Measurements from ENCODE around the gene C9orf153. TPM values are rescaled to one million over a fixed set of nuclear protein-coding genes. Genes with fewer than 3 reads are reported as not detected.

The C9orf153 gene
- total RNA-seq, 3 donors from 2014 or later: 0.35 TPM; not detected in 2

DNA sequence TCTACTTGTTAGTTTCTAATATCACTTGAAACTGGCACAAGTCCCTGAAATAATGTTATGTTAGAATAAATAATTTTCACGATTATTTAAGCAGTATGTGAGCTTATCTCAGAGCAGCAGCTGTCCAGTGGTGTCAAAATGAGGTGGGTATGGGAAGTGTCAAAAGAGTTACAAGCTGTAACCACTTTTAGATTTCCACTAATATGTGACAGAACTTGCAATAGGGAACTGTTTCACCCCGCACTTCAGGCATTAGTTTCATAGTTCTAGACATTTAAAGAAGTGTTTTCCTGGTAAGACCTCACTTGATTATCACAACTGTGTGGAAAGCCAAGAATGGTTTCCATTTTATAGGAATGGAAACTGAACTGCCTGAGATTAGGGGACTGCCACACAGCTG, 25.8 kb upstream of the C9orf153 start:
- DNase-seq (no peak), ATAC-seq (no peak)
- H3K36me3 ChIP-seq (ENCODE audit: low read depth): no peaks in the 10 kb centered on the region
- no peaks in the 10 kb centered on the region for H3K9me3 ChIP-seq
- TF ChIP-seq, protein P1, sequence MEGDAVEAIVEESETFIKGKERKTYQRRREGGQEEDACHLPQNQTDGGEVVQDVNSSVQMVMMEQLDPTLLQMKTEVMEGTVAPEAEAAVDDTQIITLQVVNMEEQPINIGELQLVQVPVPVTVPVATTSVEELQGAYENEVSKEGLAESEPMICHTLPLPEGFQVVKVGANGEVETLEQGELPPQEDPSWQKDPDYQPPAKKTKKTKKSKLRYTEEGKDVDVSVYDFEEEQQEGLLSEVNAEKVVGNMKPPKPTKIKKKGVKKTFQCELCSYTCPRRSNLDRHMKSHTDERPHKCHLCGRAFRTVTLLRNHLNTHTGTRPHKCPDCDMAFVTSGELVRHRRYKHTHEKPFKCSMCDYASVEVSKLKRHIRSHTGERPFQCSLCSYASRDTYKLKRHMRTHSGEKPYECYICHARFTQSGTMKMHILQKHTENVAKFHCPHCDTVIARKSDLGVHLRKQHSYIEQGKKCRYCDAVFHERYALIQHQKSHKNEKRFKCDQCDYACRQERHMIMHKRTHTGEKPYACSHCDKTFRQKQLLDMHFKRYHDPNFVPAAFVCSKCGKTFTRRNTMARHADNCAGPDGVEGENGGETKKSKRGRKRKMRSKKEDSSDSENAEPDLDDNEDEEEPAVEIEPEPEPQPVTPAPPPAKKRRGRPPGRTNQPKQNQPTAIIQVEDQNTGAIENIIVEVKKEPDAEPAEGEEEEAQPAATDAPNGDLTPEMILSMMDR (IDR thresholded peaks at IDR 0.05): no peak
- peaks cover 11% of the 10 kb centered on the region for H3K4me1 ChIP-seq (ENCODE audit: low read depth)
- intact Hi-C loops (cut with DNase I, micrococcal nuclease): no loop called here
- H3K4me3 ChIP-seq: no peak overlapping the region

DNA sequence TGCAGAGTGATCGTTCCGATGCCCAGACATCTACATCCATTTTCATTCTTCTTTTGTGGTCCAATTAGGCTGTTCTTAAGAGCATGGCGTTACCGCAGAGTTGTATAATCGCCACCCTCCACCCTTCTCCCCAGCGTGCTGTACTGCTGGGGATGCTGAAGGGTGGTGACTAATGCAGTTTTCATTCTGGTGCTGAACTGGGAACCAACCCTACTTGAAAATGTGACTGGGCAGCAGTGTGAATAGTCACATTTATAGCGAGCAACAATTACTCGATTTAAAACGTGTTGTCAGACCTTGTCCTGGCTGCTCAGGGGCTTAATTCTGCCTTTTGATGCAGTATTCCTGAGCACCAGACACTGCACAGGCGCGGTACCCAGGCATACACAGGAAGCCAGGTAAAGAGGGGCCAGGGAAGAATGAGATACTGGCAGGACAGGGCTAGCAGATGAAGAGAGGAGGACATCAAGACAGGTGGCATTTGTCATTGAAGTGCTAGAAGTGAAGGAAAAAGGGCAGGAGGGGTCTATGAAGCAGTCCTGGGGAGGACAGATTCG, 23.6 kb upstream of the C9orf153 start:
- peak; percentile 49 for ATAC-seq
- TF ChIP-seq, protein P1 (IDR thresholded peaks at IDR 0.05): no peak
- Histone ChIP-seq H3K9me3 (no peaks in the 10 kb centered on the region), H3K4me3 (peak overlapping the region; percentile 46), H3K36me3 (ENCODE audit: low read depth) (no peaks in the 10 kb centered on the region), H3K4me1 (ENCODE audit: low read depth) (peaks cover 16% of the 10 kb centered on the region)
- intact Hi-C loops (cut with DNase I, micrococcal nuclease): loop anchor here in 1 of 2 donors (5.0 kb wide), 1 partner anchor 81 kb away; no protein-coding TSS in a partner anchor
- peak in 1 of 3 donors; percentile 14 for DNase-seq

DNA sequence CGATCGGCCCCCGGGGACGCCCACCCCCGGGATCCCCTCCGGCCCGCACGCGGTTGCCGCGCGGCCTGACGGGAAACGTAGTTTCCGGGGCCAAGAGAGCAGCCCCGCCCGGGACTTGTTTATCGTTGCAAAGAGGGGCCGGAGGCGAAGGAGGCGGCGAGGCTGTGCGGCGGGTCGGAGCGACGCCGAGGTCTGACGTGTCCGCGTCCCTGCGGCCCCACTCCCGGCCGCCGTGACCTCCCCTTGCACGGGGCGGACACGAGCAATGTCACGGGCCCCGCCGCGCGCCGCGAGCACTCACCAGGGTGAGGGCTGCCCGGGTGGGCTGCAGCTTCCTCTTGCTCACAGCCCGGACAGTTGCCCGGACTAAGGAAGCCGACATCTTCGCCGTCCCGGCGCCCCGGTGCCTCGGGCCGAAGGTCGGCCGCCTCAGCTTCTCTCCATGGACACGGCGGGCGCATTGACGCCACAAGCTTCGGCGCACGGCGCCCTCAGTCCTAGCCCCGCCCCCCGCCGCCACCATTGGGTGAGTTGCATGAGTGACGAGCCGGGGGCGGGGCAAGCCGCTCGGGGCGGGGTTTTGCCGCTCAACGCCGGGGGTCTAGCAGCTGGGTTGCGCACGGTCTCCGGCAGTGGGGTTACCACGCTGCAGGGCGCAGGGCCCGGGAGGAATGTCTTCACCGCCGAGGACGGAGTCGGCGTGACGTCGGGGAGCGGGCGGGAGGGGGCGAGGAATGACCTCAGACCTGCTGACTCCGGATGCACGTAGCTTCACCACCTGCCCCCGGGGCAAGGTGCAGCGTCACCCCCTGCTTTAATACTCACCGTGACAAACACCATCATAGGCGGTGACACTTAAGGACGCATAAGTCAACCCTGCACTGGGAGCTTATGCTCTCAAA, 22.9 kb upstream of the C9orf153 start, which contains the start of gene ISCA1:
ISCA1 (minus strand) TSS at position 462 of the 902 bp plus-strand sequence; CDS start at position 382, 80 bp downstream.
- TF ChIP-seq, protein P1 (IDR thresholded peaks at IDR 0.05): no peak
- Histone ChIP-seq H3K9me3 (no peaks in the 10 kb centered on the region), H3K4me3 (peak within 1 kb of the TSS; percentile 46), H3K36me3 (ENCODE audit: low read depth) (no peaks in the 10 kb centered on the region), H3K4me1 (ENCODE audit: low read depth) (peaks cover 16% of the 10 kb centered on the region)
- DNase-seq: peak; percentile 98 to 99 (median 99)
- intact Hi-C loops (cut with DNase I, micrococcal nuclease): loop anchor here in 1 of 2 donors (5.0 kb wide), 1 partner anchor 80 kb away; no protein-coding TSS in a partner anchor
- ATAC-seq: peak; percentile 97

DNA sequence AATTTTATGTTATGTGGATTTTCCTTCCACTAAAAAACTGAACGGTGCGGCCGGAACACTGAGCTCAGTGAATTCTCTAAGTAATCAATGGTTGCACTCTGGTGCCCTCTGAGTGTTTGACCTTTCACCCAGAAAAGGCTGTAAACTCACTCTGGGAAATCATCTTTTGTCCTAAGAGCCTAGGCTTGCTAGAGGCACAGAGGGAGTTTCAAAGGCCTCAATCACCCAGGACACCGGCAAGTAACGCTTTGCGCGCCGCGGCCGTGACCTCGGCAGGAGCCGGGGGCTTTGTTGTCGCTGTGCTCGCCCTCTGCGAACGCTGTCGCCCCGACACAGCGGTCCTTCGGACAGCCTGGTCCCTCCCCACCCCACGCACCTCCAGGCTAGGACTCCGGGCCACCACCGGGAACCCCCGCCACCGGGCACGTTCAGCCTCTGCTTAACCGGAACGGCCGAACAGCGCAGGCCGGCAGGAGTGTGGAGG, 22.2 kb upstream of the C9orf153 start:
- TF ChIP-seq, protein P1 (IDR thresholded peaks at IDR 0.05): no peak
- no peaks in the 10 kb centered on the region for H3K9me3 ChIP-seq
- ATAC-seq: peak; percentile 41
- H3K4me3 ChIP-seq: peak overlapping the region; percentile 46
- DNase-seq: peak in 1 of 3 donors; percentile 48
- H3K36me3 ChIP-seq (ENCODE audit: low read depth): no peaks in the 10 kb centered on the region
- H3K4me1 ChIP-seq (ENCODE audit: low read depth): peaks cover 16% of the 10 kb centered on the region
- intact Hi-C loops (cut with DNase I, micrococcal nuclease): loop anchor here in 1 of 2 donors (5.0 kb wide), 1 partner anchor 79 kb away; no protein-coding TSS in a partner anchor

DNA sequence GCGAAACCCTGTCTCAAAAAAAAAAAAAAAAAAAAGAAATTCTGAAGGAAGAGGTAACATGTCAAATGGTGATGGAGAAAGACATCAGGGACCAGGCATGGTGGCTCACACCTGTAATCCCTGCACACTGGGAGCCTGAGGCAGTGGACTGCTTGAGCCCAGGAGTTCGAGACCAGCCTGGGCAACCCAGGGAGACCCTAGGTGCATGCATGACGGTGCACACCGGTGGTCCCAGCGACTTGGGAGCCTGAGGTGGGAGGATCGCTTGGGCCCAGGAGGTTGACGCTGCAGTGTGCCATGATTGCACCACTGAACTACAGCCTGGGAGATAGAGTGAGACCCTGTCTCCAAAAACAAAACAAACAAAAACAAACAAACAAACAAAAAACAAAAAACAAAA, 21.1 kb upstream of the C9orf153 start:
- Histone ChIP-seq H3K36me3 (ENCODE audit: low read depth) (no peaks in the 10 kb centered on the region), H3K4me3 (no peak overlapping the region), H3K9me3 (no peaks in the 10 kb centered on the region), H3K4me1 (ENCODE audit: low read depth) (peaks cover 16% of the 10 kb centered on the region)
- TF ChIP-seq, protein P1 (IDR thresholded peaks at IDR 0.05): no peak
- DNase-seq (peak in 1 of 3 donors; percentile 54), ATAC-seq (no peak)
- intact Hi-C loops (cut with DNase I, micrococcal nuclease): loop anchor here in 1 of 2 donors (5.0 kb wide), 1 partner anchor 78 kb away; no protein-coding TSS in a partner anchor
